T-helper 2 cell treated with Interferon-gamma antibody and Interleukin-4, amounts not matched to agents 100 ng/mL and 5 ng/mL, for 36 hours (primary cell): Measurements from ENCODE around the gene CLEC4D. TPM values are rescaled to one million over a fixed set of nuclear protein-coding genes. Genes with fewer than 3 reads are reported as not detected.

Source experiments
- total RNA-seq: library from RNA; stranded (reverse); gene quantifications from 2 replicates; pipeline ENCODE4 v1.2.3, GENCODE V29; 2022

Gene CLEC4D
- total RNA-seq, 1 donor from 2014 or later, result not detected

Other genes with a start within 250 kb of the CLEC4D start
- 0.09 TPM in 1 of 2 replicates, not detected in the other for gene CLEC6A, start 57.5 kb upstream of the CLEC4D start, total RNA-seq
- gene CLEC4E, start 27.4 kb downstream of the CLEC4D start, total RNA-seq, result not detected in 2 replicates
- gene AICDA, start 99.4 kb downstream of the CLEC4D start, total RNA-seq, result not detected in 2 replicates
- not detected in 2 replicates for gene MFAP5, start 149.3 kb downstream of the CLEC4D start, total RNA-seq
- gene RIMKLB, start 184.5 kb downstream of the CLEC4D start, total RNA-seq, result 0.93 and 1.3 TPM in 2 replicates